ENCODE data around the gene OR10J4. TPM values are rescaled to one million over a fixed set of nuclear protein-coding genes. Genes with fewer than 3 reads are reported as not detected.
"Not testable (repeated sequence)": the region's sequence is repeated elsewhere in the genome, so short reads cannot be mapped to it uniquely, and the experiment has no call there.

The OR10J4 gene
- total RNA-seq = not detected in 2 replicates
- not detected for polyA plus RNA-seq (2012)

GRCh38 chr1:159431904-159432303 lies at the start of gene OR10J4:
OR10J4 (plus strand) TSS chr1:159432204.
- DNase-seq (ENCODE audit: low read depth) = no peak

GRCh38 chr1:159406821-159407220 lies 25.2 kb upstream of the OR10J4 start:
- no peak for DNase-seq (ENCODE audit: low read depth)

DNA sequence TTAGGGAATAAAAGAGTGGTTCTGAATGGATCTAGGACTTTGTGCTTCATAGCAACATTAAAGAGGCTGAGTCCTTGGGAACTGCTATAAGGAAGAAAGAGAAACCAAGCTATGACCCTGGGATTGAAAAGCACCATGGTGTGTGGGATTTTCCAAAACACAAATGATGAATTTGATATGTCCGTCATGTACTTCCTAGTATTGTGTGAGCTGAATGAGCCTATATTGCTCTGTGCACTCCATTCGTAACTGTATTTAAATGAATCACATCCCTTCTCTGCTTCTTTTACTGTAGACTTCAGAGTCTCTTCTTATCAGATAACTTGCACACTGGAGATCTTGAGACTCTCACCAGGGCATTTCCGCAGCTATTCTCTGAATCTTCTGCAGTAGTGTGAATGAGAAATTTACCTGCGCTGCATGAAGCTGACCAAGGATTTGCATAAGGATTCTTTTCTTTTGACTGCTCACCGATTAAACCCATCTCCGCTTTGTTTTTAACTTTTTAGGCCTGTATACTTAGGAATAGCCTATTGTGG lies 23.1 kb upstream of the OR10J4 start:
- DNase-seq (ENCODE audit: low read depth) = no peak

- DNase-seq (ENCODE audit: low read depth) = no peak
These were observed 10.2 kb upstream of the OR10J4 start for GRCh38 chr1:159421821-159422220.

DNA sequence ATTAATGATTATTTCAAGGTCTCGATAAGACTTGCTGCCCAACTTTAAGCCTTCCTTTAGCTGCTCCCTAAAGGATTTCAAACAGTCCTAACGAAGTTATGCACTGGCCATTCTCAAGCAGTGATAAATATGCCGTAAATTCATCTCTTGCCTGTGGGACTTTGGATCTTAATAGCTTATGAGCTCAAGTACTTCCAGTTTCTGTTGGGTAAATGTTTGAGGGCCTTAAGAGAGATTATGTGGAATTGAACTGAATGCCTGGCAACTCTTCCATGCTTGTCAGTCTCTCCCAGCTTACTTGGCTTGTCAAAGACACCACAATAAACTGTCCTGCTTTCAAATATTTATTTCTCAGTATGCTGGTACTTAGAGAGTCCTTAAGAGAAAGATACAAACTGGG lies 3.5 kb upstream of the OR10J4 start:
- DNase-seq (ENCODE audit: low read depth) = peak; percentile 28

- peak; percentile 64 for DNase-seq (ENCODE audit: low read depth)
These were observed 2.7 kb upstream of the OR10J4 start for GRCh38 chr1:159429074-159429861.

DNA sequence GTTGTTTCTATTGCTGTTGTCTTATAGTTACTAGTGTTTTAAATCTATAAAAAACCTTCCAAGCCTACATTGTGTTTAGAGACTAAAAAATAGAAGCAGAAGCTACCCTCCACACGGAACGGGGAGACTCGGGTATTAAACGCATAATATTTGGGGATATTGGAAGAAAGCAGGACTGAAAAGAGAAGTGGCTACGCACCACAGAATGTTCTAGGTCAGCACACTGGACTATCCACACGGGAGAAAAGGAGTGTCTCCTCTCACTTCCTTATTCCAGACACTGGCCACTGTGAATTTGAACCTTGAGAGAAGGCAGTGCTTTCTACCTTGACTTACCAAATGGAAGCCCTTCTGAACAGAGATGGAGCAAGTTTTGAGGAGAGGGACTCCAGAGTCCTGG lies 1.0 kb upstream of the OR10J4 start:
- DNase-seq (ENCODE audit: low read depth) = no peak

DNA sequence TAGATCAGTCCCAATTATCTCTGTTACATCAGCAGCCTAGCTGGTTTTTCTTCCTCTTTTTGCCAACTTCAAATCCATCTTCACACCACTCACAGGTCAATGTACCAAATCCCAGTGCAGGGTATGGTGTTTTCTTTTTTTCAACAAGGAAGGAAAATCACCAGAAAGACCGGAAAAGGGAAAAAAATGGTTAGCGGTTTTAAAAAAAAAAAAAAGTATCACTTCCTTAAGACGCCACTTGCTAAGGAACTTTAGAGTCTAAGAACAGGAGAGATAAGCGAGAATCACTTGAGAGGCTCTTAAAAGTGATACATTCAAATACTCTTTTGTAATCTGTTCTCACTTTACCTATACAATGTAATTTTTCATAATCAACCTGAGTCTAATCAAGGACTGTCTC lies 4.5 kb downstream of the OR10J4 start:
- no peak for DNase-seq (ENCODE audit: low read depth)

- DNase-seq (ENCODE audit: low read depth) = no peak
These were observed 7.4 kb downstream of the OR10J4 start, which contains the start of gene OR10J1 for GRCh38 chr1:159439422-159439821. OR10J1 (plus strand) TSS chr1:159439722; CDS start chr1:159439792, 70 bp downstream.

- no peak for DNase-seq (ENCODE audit: low read depth)
These were observed 9.4 kb downstream of the OR10J4 start for GRCh38 chr1:159441360-159441759.

DNA sequence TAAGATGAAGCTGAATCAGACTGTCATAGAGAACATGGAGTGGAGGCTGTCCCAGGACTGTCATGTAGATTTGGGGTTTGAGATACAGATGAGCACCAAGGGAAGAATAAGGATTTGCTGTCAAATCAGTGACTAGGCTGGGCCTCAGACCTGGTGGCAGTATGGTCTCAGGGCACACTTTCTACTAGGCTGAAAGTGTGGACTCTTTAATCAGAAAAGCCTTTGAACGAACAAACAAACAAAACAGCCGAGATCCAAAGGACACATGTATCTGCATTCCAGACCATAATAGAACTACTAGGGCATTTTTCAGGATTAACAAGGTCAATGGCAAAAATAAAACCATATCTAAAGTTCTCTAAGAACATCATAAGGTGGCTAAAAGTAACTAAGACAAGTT lies 10.4 kb downstream of the OR10J4 start:
- no peak for DNase-seq (ENCODE audit: low read depth)

DNA sequence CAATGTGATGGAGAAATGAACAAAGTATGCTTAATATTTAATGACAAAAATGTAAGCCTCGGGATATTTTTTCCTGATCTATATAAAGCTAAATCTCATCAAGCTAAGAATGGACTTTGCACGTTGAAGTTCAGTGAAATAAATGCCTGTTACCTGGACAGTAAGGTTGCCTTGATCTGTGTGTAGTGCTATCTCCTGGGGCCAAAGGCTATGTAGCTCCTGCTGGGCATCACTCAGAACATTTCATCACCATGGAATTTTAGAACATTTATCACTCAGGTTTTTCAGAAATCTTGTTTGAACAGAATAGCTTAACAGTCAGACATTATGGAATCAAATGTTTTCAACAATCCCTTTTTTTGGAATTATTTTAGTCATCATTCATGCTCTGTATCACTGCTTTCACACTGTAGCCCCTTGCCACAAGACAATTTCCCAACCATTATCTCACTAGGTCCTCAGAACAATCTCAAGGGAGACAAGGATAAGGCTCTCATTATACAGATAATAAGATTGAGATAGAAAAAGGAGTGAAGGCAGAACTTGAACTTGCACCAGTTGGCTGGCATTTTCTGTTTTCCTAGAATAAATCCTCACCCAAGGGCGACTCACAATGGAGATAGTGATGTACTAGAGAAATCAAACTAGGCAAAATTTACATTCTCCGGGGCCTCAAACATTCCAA lies 11.2 kb downstream of the OR10J4 start:
- no peak for DNase-seq (ENCODE audit: low read depth)

DNA sequence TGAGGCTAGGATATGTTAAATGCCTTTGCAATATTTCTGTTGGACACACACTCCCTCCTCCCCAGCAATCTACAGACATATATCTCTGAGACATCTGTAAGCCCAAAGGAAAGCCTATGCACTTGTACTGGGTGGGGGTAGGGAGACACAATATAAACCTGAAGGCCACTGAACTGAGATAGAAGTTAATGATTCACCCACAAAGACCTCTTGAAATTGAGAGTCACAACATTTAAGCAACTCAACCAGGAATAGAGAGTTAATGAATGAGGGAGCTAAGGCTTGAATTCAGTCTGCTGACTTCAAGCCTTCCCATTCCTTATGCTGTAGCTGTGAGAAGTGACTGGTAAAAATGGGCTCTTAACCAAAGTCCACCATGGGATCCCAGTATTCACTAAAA lies 12.5 kb downstream of the OR10J4 start:
- no peak for DNase-seq (ENCODE audit: low read depth)

DNA sequence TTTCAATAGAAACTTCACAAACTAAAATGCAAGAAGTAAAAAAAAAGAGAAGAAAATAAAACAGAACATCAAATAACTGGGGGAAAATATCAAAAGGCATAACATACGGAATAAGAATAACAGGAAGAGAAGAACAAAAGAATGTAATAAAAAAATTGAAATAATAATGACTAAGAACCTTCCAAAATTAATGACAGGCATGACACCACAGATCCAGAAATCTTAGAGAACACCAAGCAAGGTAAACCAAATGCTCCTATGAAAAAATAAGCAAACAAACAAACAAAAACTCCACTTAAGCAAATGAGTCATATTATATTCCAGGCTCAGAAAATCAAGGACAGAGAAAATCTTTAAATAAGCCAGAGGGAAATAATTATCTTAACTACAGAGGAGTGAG lies 16.2 kb downstream of the OR10J4 start:
- DNase-seq (ENCODE audit: low read depth) = no peak

DNA sequence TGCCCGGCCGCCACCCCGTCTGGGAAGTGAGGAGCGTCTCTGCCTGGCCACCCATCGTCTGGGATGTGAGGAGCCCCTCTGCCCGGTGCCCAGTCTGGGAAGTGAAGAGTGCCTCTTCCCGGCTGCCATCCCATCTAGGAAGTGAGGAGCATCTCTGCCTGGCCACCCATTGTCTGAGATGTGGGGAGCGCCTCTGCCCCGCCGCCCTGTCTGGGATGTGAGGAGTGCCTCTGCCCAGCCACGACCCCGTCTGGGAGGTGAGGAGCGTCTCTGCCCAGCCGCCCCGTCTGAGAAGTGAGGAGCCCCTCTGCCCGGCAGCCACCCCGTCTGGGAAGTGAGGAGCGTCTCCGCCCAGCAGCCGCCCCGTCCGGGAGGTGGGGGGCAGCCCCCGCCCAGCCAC lies 17.6 kb downstream of the OR10J4 start:
- not testable (repeated sequence) for DNase-seq (ENCODE audit: low read depth)

DNA sequence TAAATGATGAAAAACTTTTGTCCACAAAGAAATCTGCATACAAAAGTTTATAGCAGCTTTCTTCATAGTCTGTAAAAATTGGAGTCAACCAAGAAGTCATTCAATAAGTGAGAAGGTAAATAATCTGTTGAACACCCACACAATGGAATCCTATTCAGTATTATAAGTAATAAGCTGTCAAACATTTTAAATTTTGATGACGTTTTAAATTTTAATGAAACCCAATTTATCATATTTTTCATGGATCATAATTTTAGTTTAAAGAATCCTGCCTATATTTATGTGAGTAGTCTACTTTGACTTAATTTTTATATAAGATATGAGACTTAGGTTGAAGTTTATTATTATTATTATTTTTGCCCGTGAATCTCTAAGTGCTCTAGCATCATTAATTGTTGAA lies 27.5 kb downstream of the OR10J4 start:
- DNase-seq (ENCODE audit: low read depth) = no peak

DNA sequence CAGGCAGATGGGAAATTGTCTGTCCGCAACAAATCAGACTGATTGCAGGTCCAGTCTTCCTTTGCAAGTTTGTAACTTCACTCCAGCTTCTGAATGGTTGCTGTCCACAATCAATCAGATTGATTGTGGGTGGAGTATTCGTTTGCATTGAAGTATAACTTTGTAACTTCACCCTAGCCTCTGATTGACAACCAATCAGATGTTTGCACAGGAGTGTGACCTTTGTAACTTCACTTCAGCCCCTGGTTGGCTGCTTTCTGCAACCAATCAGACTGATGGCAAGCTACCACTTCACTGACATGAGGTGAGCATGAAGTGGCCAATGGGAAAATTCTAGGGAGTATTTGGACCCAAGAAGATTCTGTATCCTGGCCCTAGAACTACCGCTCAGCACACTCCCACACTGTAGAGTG lies 33.2 kb downstream of the OR10J4 start:
- no peak for DNase-seq (ENCODE audit: low read depth)

DNA sequence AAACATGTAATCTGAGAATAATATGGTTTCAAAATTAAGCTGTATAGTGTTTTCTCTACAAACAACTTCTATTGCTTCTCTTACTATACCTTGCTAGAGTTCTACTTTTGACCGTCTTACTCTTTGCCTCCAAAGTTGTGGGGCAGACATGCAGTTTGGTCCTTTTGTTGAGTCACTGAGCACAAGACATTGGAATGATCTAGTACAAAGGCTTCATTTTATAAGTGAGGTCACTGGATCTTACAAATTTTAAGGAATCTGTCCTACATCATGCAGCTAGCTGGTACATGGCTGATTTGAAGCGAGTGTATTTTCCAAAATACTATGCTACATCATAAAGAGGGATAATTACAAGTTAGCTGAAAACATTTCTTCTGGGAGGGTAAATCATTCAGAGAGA lies 36.3 kb downstream of the OR10J4 start:
- DNase-seq (ENCODE audit: low read depth) = no peak

- DNase-seq (ENCODE audit: low read depth) = peak; percentile 68
These were observed 38.0 kb downstream of the OR10J4 start for GRCh38 chr1:159469921-159470533.

GRCh38 chr1:159473335-159473734 lies 41.3 kb downstream of the OR10J4 start:
- no peak for DNase-seq (ENCODE audit: low read depth)

GRCh38 chr1:159474926-159475325 lies 42.9 kb downstream of the OR10J4 start:
- no peak for DNase-seq (ENCODE audit: low read depth)
